Osteocyte (in vitro differentiated cells): ENCODE data around the gene COA7. TPM values are rescaled to one million over a fixed set of nuclear protein-coding genes. Genes with fewer than 3 reads are reported as not detected.

ENCODE experiments used
- DNase-seq: peaks from one replicate; pipeline ENCODE4 v3.0.0; 2021; ENCODE audit warnings: mixed read lengths; ENCODE audit not compliant: unreplicated experiment; ENCODE audit errors: extremely low spot score
- H3K27ac Mint-ChIP-seq: one replicate; pipeline ENCODE4 v1.8.0; 2021; ENCODE audit warnings: mild to moderate bottlenecking, mixed read lengths; ENCODE audit not compliant: unreplicated experiment
- H3K27me3 Mint-ChIP-seq: one replicate; pipeline ENCODE4 v1.8.0; 2021; ENCODE audit warnings: mixed read lengths; ENCODE audit not compliant: unreplicated experiment
- H3K36me3 Mint-ChIP-seq: one replicate; pipeline ENCODE4 v1.8.0; 2021; ENCODE audit warnings: mixed read lengths; ENCODE audit not compliant: unreplicated experiment
- H3K4me1 Mint-ChIP-seq: one replicate; pipeline ENCODE4 v1.8.0; 2021; ENCODE audit warnings: mixed read lengths; ENCODE audit not compliant: unreplicated experiment
- H3K4me3 Mint-ChIP-seq: one replicate; pipeline ENCODE4 v1.8.0; 2021; ENCODE audit warnings: mild to moderate bottlenecking, moderate library complexity, mixed read lengths; ENCODE audit not compliant: unreplicated experiment
- H3K9me3 Mint-ChIP-seq: one replicate; pipeline ENCODE4 v1.8.0; 2021; ENCODE audit warnings: mixed read lengths; ENCODE audit not compliant: unreplicated experiment
- CTCF ChIP-seq: fragments of 200-600 bp; sonication (generic); IDR thresholded peaks from 2 replicates; pipeline ENCODE4 v1.5.0; 2021; ENCODE audit warnings: antibody characterized with exemption, mild to moderate bottlenecking, moderate library complexity
- total RNA-seq: library from RNA; stranded (reverse); gene quantifications from 2 replicates; pipeline ENCODE4 v1.2.1, GENCODE V29; 2021

Gene COA7
- total RNA-seq, 1 donor from 2014 or later, result 25.7 TPM

GRCh38 chr1:52676249-52676903 lies 21.8 kb downstream of the COA7 start:
- no peaks in the 10 kb centered on the region for H3K9me3 Mint-ChIP-seq
- DNase-seq, result no peak

GRCh38 chr1:52674497-52675384 lies 23.4 kb downstream of the COA7 start:
- H3K27ac Mint-ChIP-seq, result no peak overlapping the region
- no peaks in the 10 kb centered on the region for H3K36me3 Mint-ChIP-seq
- no peaks in the 10 kb centered on the region for H3K9me3 Mint-ChIP-seq
- no peak for TF ChIP-seq CTCF
- peaks cover 16% of the 10 kb centered on the region for H3K4me1 Mint-ChIP-seq
- H3K4me3 Mint-ChIP-seq, result no peak overlapping the region
- DNase-seq, result no peak
- no peaks in the 10 kb centered on the region for H3K27me3 Mint-ChIP-seq

More at GRCh38 chr1:52676249-52676903, 21.8 kb downstream of the COA7 start:
- no peaks in the 10 kb centered on the region for H3K27me3 Mint-ChIP-seq
- TF ChIP-seq CTCF, result no peak
- no peak overlapping the region for H3K4me3 Mint-ChIP-seq
- peaks cover 7% of the 10 kb centered on the region for H3K4me1 Mint-ChIP-seq
- H3K27ac Mint-ChIP-seq, result no peak overlapping the region
- no peaks in the 10 kb centered on the region for H3K36me3 Mint-ChIP-seq

DNA sequence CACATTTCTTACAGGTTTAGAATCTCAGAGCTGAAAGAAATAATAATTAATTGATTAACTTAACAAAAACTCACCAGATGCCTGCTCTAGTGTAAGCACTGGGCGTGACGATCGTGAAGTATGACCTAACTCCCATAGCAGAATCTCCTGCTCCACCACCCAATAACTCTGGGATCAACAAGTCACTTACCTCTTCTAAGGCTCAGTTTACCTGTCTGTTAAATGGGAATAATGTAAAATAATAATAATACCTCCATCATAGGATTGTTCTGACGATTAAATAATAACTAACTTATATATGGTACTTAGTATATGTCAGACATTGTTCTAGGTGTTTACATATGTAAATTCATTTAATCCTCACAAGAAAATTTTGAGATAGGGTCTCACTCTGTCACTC lies 24.6 kb downstream of the COA7 start:
- TF ChIP-seq CTCF, result no peak
- Mint-ChIP-seq H3K27ac (no peak overlapping the region), H3K27me3 (no peaks in the 10 kb centered on the region), H3K36me3 (no peaks in the 10 kb centered on the region), H3K9me3 (no peaks in the 10 kb centered on the region), H3K4me1 (peaks cover 22% of the 10 kb centered on the region), H3K4me3 (no peak overlapping the region)
- DNase-seq, result no peak

GRCh38 chr1:52672946-52673345 lies 25.2 kb downstream of the COA7 start:
- Mint-ChIP-seq H3K4me3 (no peak overlapping the region), H3K9me3 (no peaks in the 10 kb centered on the region), H3K27ac (no peak overlapping the region), H3K27me3 (no peaks in the 10 kb centered on the region), H3K36me3 (no peaks in the 10 kb centered on the region), H3K4me1 (peaks cover 22% of the 10 kb centered on the region)
- DNase-seq, result no peak
- no peak for TF ChIP-seq CTCF

DNA sequence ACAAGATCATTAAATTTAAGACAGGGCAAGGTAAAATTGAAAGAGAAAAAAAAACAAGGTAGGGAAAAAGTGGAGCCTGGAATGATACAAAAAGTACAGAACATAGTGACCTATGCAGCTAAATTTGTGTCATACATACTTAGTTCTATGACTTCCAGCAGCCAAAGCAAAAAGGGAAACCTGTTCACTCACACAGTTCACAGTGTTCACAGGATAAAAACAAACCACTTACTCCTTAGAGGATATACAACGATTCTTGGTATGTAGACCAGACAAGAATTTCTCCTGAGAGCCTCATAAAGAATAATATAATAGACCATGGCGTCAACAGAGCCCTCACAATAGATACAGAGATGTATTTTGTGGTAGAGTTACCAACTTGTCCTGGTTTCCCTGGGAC lies 27.5 kb downstream of the COA7 start:
- H3K36me3 Mint-ChIP-seq, result no peaks in the 10 kb centered on the region
- TF ChIP-seq CTCF, result no peak
- peak overlapping the region; percentile 28 for H3K27ac Mint-ChIP-seq
- H3K4me1 Mint-ChIP-seq, result peaks cover 24% of the 10 kb centered on the region
- no peaks in the 10 kb centered on the region for H3K27me3 Mint-ChIP-seq
- no peak for DNase-seq
- H3K4me3 Mint-ChIP-seq, result no peak overlapping the region
- no peaks in the 10 kb centered on the region for H3K9me3 Mint-ChIP-seq
